GM19468 (cell line): Measurements from ENCODE around the gene PLCD1.
"Not testable (repeated sequence)": the region's sequence is repeated elsewhere in the genome, so short reads cannot be mapped to it uniquely, and the experiment has no call there.

Experiments used
- ATAC-seq: cut with Tn5 transposase; IDR thresholded peaks from one replicate; pipeline ENCODE4 v1.9.1; 2021; ENCODE audit warnings: mild to moderate bottlenecking, moderate library complexity, moderate number of reproducible peaks; ENCODE audit not compliant: unreplicated experiment; ENCODE audit errors: extremely low read depth

Gene PLCD1

GRCh38 chr3:38039101-38039898 lies 9.9 kb upstream of the PLCD1 start, which contains the start of gene DLEC1:
Gene DLEC1, plus strand, starts transcription at chr3:38039208. Its CDS starts 18 bp downstream, at chr3:38039226.
- ATAC-seq = peak; percentile 20

- no peak for ATAC-seq
Observed at GRCh38 chr3:38038447-38038911, 9.0 kb upstream of the PLCD1 start.

GRCh38 chr3:38036906-38037305 lies 7.5 kb upstream of the PLCD1 start:
- ATAC-seq = no peak

GRCh38 chr3:38036286-38036685 lies 6.8 kb upstream of the PLCD1 start:
- ATAC-seq = no peak

- ATAC-seq = not testable (repeated sequence)
Observed at GRCh38 chr3:38034335-38034734, 4.9 kb upstream of the PLCD1 start.

- ATAC-seq = not testable (repeated sequence)
Observed at GRCh38 chr3:38033586-38033985, 4.1 kb upstream of the PLCD1 start.

GRCh38 chr3:38032328-38032865 lies 3.0 kb upstream of the PLCD1 start:
- ATAC-seq = no peak

- ATAC-seq = no peak
Observed at GRCh38 chr3:38031022-38031994, 1.9 kb upstream of the PLCD1 start.

GRCh38 chr3:38030126-38031021 lies 932 bp upstream of the PLCD1 start:
- no peak for ATAC-seq

- ATAC-seq = no peak
Observed at GRCh38 chr3:38028621-38029361, 651 bp downstream of the PLCD1 start.

GRCh38 chr3:38027466-38028465 lies 1.7 kb downstream of the PLCD1 start:
- ATAC-seq = no peak

- no peak for ATAC-seq
Observed at GRCh38 chr3:38026856-38027255, 2.6 kb downstream of the PLCD1 start.

- ATAC-seq = no peak
Observed at GRCh38 chr3:38022896-38023709, 6.3 kb downstream of the PLCD1 start.

- no peak for ATAC-seq
Observed at GRCh38 chr3:38022301-38022700, 7.1 kb downstream of the PLCD1 start.

GRCh38 chr3:38021196-38021595 lies 8.2 kb downstream of the PLCD1 start:
- no peak for ATAC-seq

- ATAC-seq = no peak
Observed at GRCh38 chr3:38020342-38020726, 9.1 kb downstream of the PLCD1 start.
